HepG2 (cell line): Measurements from ENCODE around the gene HOXB4.

Experiments
- ATF2 ChIP-seq: sonication (generic); formaldehyde crosslinking; IDR thresholded peaks from 2 replicates; pipeline ENCODE4 v1.4.0; 2020; ENCODE audit warnings: missing genetic modification reagents
- CEBPB ChIP-seq: IDR thresholded peaks from 2 replicates; pipeline ENCODE4 v1.6.1; 2011; ENCODE audit warnings: low read depth, low read length, improper control_type of control experiment, borderline replicate concordance
- CTCF ChIP-seq: sonication (generic); formaldehyde crosslinking; IDR thresholded peaks from 2 replicates; pipeline ENCODE4 v1.5.0; 2020; ENCODE audit warnings: mild to moderate bottlenecking, missing genetic modification reagents, moderate library complexity
- GABPB1 ChIP-seq: IDR thresholded peaks from 2 replicates; pipeline ENCODE4 v1.6.1; 2016; ENCODE audit warnings: mild to moderate bottlenecking, missing genetic modification reagents, moderate library complexity, missing compliant biosample characterization
- KDM4B ChIP-seq: sonication (generic); formaldehyde crosslinking; IDR thresholded peaks from 2 replicates; pipeline ENCODE4 v1.4.0; 2020; ENCODE audit warnings: missing genetic modification reagents
- MLX ChIP-seq: IDR thresholded peaks from 2 replicates; pipeline ENCODE4 v1.6.1; 2016
- MXD4 ChIP-seq: IDR thresholded peaks from 2 replicates; pipeline ENCODE4 v1.6.1; 2016; ENCODE audit warnings: mild to moderate bottlenecking, missing biosample characterization, missing genetic modification reagents
- POLR2A ChIP-seq, 2 experiments: IDR thresholded peaks; 2 replicates each; pipeline ENCODE4 v1.6.1; 2011; ENCODE audit warnings: low read depth in 2 of 2, low read length in 2 of 2, mild to moderate bottlenecking in 1 of 2, moderate library complexity in 1 of 2; ENCODE audit not compliant: insufficient read depth in 1 of 2
- SMAD1 ChIP-seq: sonication (generic); formaldehyde crosslinking; IDR thresholded peaks from 2 replicates; pipeline ENCODE4 v1.4.0; 2020; ENCODE audit warnings: missing genetic modification reagents, low read depth, mild to moderate bottlenecking, borderline replicate concordance
- ZSCAN9 ChIP-seq: IDR thresholded peaks from 2 replicates; pipeline ENCODE4 v1.6.1; 2016; ENCODE audit warnings: borderline replicate concordance
- TF ChIP-seq, protein P1 (sequence below): sonication (generic); formaldehyde crosslinking; IDR thresholded peaks from 2 replicates; pipeline ENCODE4 v1.5.0; 2020; ENCODE audit warnings: missing genetic modification reagents

DNA sequence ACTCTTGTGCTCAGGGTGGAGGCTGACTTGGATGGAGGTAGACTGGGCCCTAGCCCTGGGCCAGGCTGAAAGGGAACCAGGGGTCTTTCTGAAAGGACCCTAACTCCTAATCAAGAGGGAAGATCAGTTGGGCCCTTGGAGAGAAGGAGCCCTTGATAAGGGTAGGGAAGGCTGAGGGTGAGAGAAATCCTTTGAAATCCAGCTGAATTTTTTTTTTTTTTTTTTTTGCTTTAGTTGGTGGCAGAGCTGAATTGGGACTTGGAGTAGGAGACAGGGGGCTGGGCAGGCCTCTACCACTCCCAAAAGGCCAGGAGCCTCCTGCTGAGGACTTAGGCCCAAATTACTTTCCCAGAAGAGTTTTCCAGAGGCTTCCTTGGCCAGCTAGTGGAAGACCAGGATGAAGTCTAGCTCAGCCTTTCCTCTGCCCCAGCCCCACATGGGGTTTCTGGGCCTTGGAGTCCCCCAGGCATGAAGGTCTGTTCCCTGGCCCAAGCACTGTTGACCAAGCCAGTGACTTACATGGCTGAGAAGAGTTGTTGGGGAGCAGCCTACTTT lies 12.5 kb upstream of the HOXB4 start:
- TF ChIP-seq ZSCAN9 (no peak), POLR2A (IDR thresholded peaks at IDR 0.05; ENCODE audit: insufficient read depth in 1 of 2, low read depth in 2 of 2, low read length in 2 of 2) (no peak), GABPB1 (CRISPR knock-in tag) (no peak), CTCF (no peak), ATF2 (CRISPR knock-in tag) (no peak), KDM4B (CRISPR knock-in tag) (no peak), SMAD1 (CRISPR knock-in tag) (no peak), MLX (no peak), MXD4 (CRISPR knock-in tag) (no peak), CEBPB (no peak)
- TF ChIP-seq, protein P1, sequence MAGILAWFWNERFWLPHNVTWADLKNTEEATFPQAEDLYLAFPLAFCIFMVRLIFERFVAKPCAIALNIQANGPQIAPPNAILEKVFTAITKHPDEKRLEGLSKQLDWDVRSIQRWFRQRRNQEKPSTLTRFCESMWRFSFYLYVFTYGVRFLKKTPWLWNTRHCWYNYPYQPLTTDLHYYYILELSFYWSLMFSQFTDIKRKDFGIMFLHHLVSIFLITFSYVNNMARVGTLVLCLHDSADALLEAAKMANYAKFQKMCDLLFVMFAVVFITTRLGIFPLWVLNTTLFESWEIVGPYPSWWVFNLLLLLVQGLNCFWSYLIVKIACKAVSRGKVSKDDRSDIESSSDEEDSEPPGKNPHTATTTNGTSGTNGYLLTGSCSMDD (CRISPR knock-in tag) = no peak
